NK-92 (cell line): ENCODE data around the gene FLYWCH2.
"Not testable (repeated sequence)": the region's sequence is repeated elsewhere in the genome, so short reads cannot be mapped to it uniquely, and the experiment has no call there.

Experiments
- DNase-seq: peaks from one replicate; lab custom pipeline; 2025; ENCODE audit not compliant: unreplicated experiment; lab: John Stamatoyannopoulos, UW

FLYWCH2 gene

GRCh38 chr16:2937170-2937569, 54.2 kb downstream of the FLYWCH2 start:
- DNase-seq = no peak

- DNase-seq = no peak
These were observed 55.2 kb downstream of the FLYWCH2 start for GRCh38 chr16:2938206-2938605.

- no peak for DNase-seq
These were observed 57.0 kb downstream of the FLYWCH2 start for GRCh38 chr16:2939968-2940367.

GRCh38 chr16:2942045-2942444, 59.0 kb downstream of the FLYWCH2 start:
- no peak for DNase-seq

- not testable (repeated sequence) for DNase-seq
These were observed 60.7 kb downstream of the FLYWCH2 start for GRCh38 chr16:2943716-2944115.

- no peak for DNase-seq
These were observed 63.6 kb downstream of the FLYWCH2 start for GRCh38 chr16:2946649-2947048.
